ENCODE results near the gene MYL7.

Gene MYL7

GRCh38 chr7:44098092-44099068, 42.8 kb downstream of the MYL7 start:
- no peak for DNase-seq

DNA sequence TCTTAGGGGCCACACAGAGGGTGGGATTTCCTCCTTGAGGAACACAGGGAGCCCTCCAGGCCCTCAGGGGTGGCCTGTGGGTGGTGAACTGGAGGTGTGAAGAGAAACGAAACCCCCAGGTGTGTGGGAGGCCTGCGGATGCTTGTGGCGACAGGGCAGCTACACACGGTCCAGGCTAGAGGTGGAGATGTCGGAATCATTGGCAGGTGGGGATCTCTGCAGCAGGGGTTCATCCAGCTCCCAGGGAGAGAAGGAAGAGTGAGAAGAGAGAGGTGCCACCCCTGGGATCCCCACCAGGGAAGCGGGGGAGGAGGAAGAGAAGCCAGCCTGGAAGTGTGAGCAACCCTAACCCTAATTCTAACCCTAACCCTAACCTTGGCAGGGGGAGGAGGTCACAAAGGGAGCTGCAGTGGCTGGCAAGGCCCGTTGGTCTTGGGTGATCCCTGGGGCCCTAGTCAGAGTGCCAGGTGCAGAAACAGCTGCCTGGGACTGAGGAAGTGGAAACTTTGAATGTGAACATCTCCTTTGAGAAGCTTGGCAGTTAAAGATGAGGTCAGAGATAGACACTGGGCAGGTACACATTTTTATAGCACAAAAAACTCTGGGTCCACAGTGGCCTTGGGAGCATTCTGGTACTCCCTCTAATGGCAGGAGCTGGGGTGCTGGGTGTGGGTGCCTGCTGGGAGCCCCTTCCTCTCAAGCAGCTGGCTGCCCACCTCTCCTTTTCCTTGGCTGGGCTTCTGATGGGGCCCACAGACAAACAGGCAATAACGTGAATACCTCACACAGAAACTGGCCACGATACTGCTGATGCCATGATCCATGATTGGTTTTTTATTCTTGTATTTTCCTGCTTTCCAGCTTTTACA, 43.8 kb downstream of the MYL7 start:
- no peak for DNase-seq

DNA sequence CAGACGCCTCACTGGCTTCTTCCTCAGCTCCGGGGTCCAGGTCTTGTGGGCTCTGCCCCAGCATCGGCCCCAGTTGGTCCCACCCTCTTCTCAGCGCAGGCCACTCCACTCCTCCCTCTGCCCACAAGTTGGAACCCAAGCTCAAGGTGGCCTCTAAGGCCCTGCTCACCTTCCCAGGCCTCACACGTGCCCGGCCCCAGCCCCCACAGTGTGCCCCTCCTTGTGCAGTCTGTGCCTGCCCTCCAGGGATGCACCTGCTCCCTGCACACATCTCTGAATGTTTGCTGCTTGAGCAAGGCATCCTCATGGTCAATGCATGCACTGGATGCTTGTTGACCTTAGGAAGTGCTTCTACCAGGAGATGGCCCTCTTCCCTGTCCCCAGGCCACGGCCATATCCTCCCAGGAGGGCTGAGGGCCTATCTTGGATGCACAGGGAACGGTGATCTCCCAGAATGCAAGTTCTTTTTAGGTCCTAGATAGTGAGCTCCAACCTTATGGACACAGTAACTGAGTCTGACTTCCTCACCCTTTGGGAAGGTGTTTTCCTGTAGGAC, 44.7 kb downstream of the MYL7 start:
- no peak for DNase-seq

GRCh38 chr7:44095781-44096180, 45.4 kb downstream of the MYL7 start:
- no peak for DNase-seq

DNA sequence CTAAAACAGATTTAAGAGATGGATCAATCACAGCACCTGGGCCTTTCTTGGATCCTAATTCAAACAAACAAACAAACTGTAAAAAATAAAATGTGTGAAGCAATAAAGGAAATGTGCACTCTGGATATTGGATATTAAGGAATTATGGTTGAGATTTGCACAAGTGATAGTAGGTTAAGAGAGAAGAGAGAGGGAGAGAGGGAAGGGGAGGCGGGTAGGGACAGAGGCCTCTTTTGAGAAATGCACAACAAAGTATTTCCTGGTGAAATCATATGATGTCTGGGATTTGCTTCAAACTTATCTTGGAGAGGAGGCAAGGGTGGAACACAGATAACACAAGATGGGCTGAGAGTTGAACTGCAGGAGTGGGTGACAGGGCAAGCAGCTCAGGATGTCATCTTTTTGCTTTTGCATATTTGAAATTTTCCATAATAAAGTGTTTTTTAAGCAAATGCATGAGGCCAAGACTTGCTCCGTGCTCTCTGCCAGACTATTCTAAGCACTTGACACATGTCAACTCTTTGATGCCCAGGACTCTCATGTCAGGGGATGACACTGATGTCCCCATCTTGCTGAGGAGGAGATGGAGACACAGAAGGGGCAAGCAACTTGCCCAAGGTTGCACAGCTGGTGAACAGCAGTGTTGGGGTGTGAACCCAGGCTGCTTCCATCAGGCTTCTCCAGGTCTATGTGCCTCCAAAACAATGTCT, 46.1 kb downstream of the MYL7 start:
- no peak for DNase-seq

DNA sequence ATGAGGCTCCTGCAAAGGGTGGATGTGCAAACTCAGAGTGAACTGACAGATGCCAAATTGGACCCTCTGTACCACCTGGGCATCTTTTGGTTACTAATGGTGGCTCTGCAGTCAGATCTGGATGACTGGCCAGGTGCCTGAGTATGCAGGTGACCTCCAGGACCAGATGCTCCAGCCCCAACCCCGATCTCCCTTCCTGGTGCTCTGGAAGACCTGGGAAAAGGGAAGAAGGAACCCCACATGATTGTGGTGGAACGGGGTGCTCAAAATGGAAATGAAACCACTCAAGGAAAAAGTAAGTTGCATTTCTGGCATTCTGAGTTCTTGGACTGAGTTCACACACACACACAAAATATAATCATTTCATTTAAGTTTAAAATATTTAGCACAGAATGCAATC, 46.8 kb downstream of the MYL7 start:
- no peak for DNase-seq

GRCh38 chr7:44093102-44093641, 48.0 kb downstream of the MYL7 start:
- DNase-seq: no peak
